Activated T-helper 9 cell treated with anti-CD3 and anti-CD28 coated beads, Interleukin-2, amount 50 U/mL, for 16 hours (primary cell): Measurements from ENCODE around the gene GRID1.

Experiments
- DNase-seq: peaks from one replicate; pipeline ENCODE4 v3.0.0-alpha.2; 2020; ENCODE audit warnings: low read depth

GRID1 gene

GRCh38 chr10:85645926-85646711 lies 720.5 kb downstream of the GRID1 start:
- no peak for DNase-seq

- DNase-seq, result no peak
These were observed 721.5 kb downstream of the GRID1 start for GRCh38 chr10:85645053-85645452.

GRCh38 chr10:85643845-85644525 lies 722.6 kb downstream of the GRID1 start:
- DNase-seq, result no peak

GRCh38 chr10:85643171-85643844 lies 723.3 kb downstream of the GRID1 start:
- DNase-seq, result no peak

- DNase-seq, result no peak
These were observed 724.0 kb downstream of the GRID1 start for GRCh38 chr10:85642421-85643170.

- DNase-seq, result no peak
These were observed 724.5 kb downstream of the GRID1 start for GRCh38 chr10:85642082-85642420.

- no peak for DNase-seq
These were observed 725.1 kb downstream of the GRID1 start for GRCh38 chr10:85641479-85642009.

GRCh38 chr10:85638797-85639196 lies 727.8 kb downstream of the GRID1 start:
- no peak for DNase-seq

- DNase-seq, result no peak
These were observed 730.9 kb downstream of the GRID1 start for GRCh38 chr10:85635650-85636049.

- DNase-seq, result no peak
These were observed 742.1 kb downstream of the GRID1 start for GRCh38 chr10:85624511-85624910.

- no peak for DNase-seq
These were observed 742.8 kb downstream of the GRID1 start for GRCh38 chr10:85623758-85624157.

GRCh38 chr10:85623342-85623741 lies 743.3 kb downstream of the GRID1 start:
- no peak for DNase-seq

GRCh38 chr10:85622425-85622824 lies 744.2 kb downstream of the GRID1 start:
- DNase-seq, result no peak

GRCh38 chr10:85621562-85621961 lies 745.0 kb downstream of the GRID1 start:
- no peak for DNase-seq

- DNase-seq, result no peak
These were observed 745.8 kb downstream of the GRID1 start for GRCh38 chr10:85620807-85621206.

GRCh38 chr10:85619832-85620231 lies 746.8 kb downstream of the GRID1 start:
- no peak for DNase-seq

GRCh38 chr10:85618841-85619240 lies 747.8 kb downstream of the GRID1 start:
- no peak for DNase-seq

- no peak for DNase-seq
These were observed 748.6 kb downstream of the GRID1 start for GRCh38 chr10:85617751-85618546.

- DNase-seq, result no peak
These were observed 751.0 kb downstream of the GRID1 start for GRCh38 chr10:85615556-85615955.

GRCh38 chr10:85614981-85615380 lies 751.6 kb downstream of the GRID1 start:
- no peak for DNase-seq

- DNase-seq, result no peak
These were observed 752.0 kb downstream of the GRID1 start for GRCh38 chr10:85614566-85614965.
